Glomerular endothelial cell (primary cell): ENCODE data around the gene CLIP2. TPM values are rescaled to one million over a fixed set of nuclear protein-coding genes. Genes with fewer than 3 reads are reported as not detected.

Source experiments
- DNase-seq: peaks from one replicate; pipeline ENCODE4 v3.0.0-alpha.2; 2011; ENCODE audit warnings: low read depth, low spot score; ENCODE audit errors: extremely low read depth
- total RNA-seq: library from RNA; depleted of rRNA; stranded (reverse); fragments of >200 nt; gene quantifications from 2 replicates; pipeline ENCODE4 v1.2.3, GENCODE V29; 2015

Gene CLIP2
- total RNA-seq, 1 donor from 2014 or later, result 73.6 TPM

DNA sequence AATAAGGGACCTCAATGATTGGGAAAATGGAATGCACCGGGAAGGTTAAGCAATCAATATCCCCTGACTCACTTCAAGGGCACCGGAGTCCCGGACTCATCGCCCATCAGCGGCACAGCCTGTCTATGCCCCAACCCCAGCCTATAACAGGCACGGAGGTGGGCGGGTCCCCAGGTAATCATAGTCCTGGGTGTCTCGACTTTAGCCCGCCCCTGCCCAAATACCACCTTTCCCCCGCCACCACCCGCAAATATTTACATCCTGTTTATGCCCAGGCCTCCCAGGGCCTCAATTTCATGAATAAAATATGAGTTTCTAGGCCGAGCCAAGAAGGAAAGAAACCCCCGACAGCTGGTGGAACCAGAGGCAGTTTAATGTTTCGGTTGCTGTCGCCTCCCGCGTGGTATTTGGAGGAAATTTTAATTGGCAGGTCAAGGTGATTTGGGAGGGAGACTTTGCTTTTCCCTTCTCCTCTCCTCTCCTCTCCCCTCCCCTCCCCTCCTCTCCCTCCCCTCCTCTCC, 19.4 kb upstream of the CLIP2 start:
- no peak for DNase-seq

DNA sequence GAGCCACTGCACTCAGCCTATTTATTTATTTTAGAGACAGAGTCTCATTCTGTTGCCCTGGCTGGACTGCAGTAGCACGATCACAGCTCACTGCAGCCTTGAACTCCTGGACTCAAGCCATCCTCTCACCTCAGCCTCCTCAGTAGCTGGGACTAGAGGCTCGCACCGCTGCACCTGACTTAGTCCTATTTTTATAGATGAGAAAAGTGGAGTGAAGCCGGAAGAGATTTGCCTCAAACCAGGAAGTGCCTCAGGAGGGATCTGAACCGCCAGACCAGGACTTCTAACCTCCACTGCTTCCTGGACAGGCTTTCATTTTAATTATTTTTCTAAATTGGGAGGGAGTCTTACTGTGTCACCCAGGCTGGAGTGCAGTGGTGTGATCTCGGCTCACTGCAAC, 17.5 kb upstream of the CLIP2 start:
- DNase-seq, result no peak

DNA sequence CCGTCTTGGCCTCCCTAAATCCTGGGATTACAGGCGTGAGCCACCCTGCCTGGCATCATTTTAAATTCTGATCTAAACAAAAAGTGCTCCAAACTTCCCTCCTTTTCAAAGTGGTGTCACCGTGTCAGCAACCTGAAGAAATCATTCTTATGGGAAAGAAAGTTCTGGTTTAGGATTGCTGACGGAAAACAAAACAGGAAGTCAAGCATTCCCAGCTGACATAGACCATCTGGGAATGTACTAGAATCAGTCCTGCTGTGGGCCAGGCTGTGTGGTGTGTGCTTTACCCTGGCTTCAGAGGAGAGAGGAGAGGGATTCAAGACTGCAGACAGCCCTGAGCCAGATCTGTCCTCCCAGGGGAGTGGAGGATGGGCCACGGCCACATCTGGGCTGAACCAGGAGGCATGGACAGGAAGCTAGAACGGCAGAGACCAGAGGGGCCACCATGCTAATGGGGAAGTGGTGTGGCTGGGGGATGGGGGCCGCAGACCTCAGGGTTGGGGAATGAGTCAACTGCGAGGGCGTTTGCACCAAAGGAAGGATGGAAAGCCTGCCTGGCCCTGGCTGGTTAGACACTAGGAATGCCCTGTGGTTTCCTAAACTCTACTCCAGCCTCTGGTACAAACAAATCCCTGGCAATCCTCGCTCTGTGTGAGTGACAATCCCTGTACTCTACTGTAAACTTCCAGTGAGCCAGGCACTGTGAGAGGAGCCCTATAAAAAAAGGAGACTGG, 16.7 kb upstream of the CLIP2 start:
- DNase-seq, result peak; percentile 65

GRCh38 chr7:74275401-74275881, 13.8 kb upstream of the CLIP2 start:
- DNase-seq, result no peak

DNA sequence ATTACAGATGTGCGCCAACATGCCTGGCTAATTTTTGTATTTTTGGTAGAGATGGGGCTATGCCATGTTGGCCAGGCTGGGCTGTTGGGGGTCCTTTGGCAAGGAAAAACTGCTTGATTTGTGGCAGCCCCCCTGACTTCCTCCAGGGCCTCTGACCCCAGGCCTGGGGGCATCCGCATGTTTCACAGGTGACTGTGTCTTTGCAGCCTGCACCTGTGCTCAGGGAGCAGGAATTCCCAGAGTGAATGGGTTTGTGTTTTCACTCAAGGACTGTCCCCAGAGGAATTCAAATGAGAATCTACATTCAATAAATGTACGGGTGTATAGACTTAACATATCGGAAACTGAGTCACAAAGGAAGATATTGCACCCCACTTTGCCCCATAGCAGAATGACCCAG, 11.6 kb upstream of the CLIP2 start:
- DNase-seq, result no peak

- no peak for DNase-seq
Observed at GRCh38 chr7:74280985-74281384, 8.2 kb upstream of the CLIP2 start.

DNA sequence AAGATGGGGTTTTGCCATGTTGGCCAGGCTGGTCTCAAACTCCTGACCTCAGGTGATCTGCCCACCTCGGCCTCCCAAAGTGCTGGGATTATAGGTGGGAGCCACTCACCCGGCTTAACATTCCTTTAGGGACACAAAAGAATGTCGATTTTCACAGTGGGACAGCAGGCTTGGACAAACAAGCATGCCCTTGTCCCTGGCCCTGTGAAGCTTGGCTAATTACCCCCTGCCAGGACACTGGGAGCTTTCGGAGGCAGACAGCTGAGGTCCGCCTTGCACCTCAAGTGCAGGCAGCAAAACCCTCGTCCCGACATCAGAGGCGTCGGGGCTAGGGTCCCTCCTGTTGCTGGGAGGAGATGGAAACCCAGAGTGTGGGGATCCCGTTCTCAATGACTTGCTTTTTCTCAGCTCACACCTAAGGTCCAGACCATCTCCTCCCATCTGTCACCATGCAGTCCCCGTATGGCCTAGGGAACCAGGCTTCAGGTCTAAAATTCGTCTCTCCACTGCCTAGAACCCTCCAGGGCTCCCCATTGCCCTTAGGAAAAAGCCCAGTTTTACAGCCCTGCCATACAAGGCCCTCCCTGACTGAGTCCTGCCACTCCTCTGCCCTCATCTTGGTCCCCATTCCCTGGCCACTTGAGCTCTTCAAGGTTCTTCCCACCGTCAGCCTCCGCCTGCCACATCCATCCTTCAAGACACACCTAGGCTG, 6.3 kb upstream of the CLIP2 start:
- DNase-seq, result no peak

- DNase-seq, result no peak
Observed at GRCh38 chr7:74283858-74284447, 5.3 kb upstream of the CLIP2 start.

GRCh38 chr7:74284781-74285259, 4.4 kb upstream of the CLIP2 start:
- no peak for DNase-seq

DNA sequence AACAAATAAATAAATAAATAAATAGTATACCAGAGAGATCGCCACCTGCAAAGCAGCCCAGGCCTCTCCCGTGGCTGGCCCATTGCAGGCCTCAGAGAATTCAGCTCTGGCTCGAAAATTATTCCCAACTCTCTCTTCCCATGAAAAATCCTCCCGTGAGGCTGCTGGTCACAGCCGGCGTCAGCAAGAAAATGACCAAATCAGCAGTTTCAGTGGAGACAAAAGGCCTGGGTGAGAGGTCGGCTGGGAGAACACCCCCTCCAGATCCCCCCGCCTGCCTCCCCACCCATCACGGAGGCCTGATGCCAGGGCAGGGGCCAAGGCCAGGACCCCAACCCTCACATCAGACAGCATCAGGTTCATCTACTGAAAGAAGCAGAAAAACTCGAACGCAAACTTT, 3.1 kb upstream of the CLIP2 start:
- DNase-seq, result no peak

GRCh38 chr7:74287303-74288033, 1.7 kb upstream of the CLIP2 start:
- DNase-seq, result no peak

DNA sequence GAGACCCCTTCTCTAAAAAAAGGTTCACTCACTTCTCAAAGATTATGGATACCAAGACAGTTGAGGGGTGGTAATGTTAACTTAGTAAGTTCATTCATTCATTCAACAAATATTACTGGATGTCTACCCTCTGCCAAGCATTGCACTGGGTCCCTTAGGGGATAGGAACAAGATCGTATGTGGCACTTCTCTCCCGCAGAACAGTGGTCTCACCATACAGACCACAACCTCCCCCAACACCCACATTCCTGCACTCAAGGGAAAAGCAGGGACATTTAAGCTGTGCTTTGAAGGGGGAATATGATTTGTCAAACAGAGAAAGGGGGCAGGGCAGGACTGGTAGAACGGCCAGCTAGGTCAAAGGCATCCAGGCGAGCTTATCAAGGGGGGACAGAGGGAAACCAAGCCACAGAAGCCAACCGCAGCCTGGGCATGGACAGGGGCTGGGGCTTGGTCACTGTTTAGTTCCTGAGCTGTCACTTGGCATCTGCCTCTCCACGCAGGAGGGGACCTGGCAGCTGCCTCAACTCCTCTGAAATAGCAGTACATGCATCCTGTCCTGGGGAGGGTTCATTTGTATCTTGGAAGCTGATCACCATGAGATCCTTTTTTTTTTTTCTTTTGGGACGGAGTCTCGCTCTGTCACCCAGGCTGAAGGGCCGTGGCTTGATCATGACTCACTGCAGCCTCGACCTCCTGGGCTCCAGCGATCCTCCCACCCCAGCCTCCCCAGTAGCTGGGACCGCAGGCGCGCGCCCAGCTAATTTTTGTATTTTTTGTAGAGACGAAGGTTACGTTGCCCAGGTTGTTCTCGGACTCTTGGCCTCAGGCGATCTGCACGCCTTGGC, 949 bp upstream of the CLIP2 start:
- no peak for DNase-seq

DNA sequence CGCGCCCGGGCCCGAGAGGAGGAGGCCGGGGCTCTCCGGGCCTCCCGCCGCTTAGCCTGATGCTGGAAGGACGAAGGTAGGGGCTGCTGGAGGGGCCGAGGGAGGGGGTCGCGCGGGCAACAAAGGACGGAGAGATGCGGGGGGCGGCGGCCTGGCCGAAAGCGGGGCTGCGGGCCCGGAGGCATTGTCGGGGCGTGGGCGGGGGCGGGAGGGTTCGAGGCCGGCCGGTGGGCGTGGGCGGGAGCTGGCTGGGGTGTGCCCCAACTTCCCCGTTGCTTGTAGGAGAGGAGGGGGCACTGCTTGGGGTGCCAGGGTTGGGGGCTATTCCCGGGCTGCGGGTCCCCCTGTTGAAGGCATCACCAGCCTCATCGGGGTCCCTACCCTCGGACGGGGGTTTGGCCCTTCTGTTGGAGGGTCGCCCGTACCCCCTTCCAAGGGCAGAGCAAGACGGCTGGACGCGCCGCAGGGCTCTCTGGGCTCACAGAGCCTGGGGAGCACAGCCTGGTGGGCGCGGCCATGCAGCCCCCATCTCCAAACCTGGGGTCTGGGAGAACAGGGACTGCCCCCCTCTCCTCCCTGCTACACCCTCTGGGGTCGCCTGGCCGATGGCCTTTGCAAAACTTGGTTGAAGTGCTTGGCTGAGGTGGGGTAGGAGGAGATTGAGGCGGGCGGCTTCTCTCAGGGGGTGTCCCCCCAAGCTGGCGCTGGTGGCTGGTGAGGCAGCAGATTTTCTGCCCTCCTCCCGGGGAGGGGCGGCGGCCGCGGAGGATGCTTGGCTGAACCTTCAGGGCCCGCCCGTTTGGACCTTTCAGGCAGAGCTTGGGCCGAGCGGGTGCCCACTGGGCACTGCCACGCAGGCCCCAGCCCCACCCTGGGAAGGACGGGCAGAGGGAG, 699 bp downstream of the CLIP2 start:
- DNase-seq, result no peak

DNA sequence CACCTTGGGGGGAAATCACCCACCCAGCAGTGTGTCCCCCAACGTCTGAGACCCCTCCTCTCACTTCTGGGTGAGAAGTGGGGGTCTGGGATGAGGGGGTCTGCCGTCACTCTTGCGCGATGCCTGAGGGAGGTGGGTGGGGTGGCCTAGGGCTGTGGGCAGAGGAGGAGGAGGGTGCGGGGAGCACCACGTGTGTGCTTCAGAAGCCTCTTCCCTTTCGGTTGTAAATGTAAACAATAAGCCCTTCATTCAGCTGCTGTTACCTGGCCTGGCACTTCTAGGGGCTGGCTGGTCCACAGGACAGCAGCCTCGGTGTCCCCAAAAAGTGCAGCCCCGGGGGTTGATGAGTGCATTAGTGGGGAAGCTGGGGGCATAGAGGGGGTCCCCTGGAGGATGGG, 1.3 kb downstream of the CLIP2 start:
- no peak for DNase-seq

GRCh38 chr7:74290981-74291441, 1.8 kb downstream of the CLIP2 start:
- DNase-seq, result no peak

DNA sequence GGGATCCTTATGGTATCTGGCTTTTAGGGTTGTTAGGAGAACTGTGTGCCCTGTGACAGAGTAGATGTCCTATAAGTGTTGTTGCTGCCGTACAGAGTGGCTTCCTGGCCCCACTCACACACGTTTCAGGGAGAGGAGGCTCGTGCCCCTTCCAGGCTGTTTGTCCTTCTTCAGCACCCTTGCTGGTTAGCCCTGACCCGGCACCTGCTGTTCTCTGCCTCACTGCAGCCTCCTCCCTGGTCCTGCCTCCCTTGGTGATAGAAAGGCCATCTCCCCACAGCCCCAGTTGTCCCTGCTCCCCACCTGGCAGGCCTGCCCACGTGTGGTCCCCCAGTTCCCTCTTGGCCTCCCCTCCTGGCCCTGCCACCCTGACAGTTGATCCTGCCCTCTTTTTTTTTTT, 2.3 kb downstream of the CLIP2 start:
- DNase-seq, result no peak

DNA sequence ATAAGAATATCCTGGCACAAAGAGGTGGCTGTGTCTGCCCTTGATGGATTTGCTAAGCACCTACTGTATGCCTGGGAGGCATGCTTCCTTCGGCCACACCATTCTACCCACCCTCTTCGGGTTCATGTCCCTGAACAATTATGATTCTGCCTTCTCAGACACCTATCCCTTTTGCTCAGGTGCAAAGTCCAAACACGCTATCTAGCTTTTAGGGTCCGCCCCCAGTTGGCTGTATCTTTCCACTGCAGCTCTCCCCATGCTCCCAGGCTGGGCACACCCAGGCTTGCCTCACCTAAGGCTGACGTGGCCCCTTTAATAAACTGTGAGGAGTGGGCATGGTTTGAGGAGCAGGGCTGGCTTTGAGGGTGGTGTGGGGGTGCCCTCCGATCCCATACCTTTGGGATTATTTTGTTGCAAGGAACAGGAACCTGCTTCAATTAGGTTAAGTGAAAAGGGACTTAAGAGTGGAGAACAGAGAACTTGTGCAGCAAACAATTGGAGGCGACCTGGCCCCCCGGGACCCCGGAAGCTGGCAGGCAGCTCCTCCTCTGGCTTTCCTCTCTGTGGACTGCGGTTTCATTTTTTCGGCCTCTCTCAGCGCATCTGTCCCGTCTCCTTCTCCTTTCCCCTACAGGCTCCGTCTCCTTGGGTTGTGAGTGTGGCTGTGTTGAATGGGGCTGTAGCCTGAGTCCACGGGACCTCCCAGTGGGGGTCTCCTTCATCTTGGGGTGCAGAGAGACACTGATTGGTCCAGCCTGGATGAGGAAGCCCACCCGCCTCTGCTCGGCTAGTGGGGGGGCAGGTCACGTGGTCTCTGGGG, 3.8 kb downstream of the CLIP2 start:
- DNase-seq, result no peak

DNA sequence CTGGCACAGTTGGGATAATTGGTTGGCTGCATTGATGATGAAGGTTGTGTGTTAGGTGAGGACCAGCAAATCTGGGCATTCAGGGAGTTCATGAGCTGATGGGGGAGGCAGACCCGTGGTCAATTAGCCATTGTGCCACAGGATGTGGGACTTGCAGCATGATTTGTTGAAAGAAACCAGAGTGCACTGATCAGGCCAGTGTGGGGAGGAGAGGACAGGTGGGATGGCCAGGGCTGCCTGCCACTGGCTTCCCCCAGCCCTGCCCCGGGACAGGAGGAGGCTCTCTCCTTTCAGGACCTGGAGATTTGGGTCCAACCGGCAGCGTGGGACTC, 4.3 kb downstream of the CLIP2 start:
- no peak for DNase-seq
